Suprapubic skin (tissue), 4 donors: ENCODE measurements around the gene RPL19. TPM values are rescaled to one million over a fixed set of nuclear protein-coding genes. Genes with fewer than 3 reads are reported as not detected.

Experiments used
- DNase-seq, 2 donors: peaks; one replicate each; pipeline ENCODE4 v3.0.0-alpha.2; 2019; ENCODE audit warnings: low spot score in 2 of 2
- H3K27ac ChIP-seq: fragments of 200-600 bp; sonication (generic); one replicate; pipeline ENCODE4 v1.5.1; 2019
- H3K27me3 ChIP-seq: fragments of 200-600 bp; sonication (generic); one replicate; pipeline ENCODE4 v1.5.1; 2019
- H3K36me3 ChIP-seq: fragments of 200-600 bp; sonication (generic); one replicate; pipeline ENCODE4 v1.5.1; 2019
- H3K4me1 ChIP-seq: fragments of 200-600 bp; sonication (generic); one replicate; pipeline ENCODE4 v1.5.1; 2019
- H3K4me3 ChIP-seq: fragments of 200-600 bp; sonication (generic); one replicate; pipeline ENCODE4 v1.5.1; 2019; ENCODE audit warnings: mild to moderate bottlenecking
- H3K9me3 ChIP-seq: fragments of 200-600 bp; sonication (generic); one replicate; pipeline ENCODE4 v1.5.1; 2019
- EP300 ChIP-seq: sonication (generic); formaldehyde crosslinking; IDR thresholded peaks from one replicate; pipeline ENCODE4 v1.6.1; 2017; ENCODE audit warnings: antibody characterized with exemption
- POLR2A ChIP-seq, 2 donors: fragments of 450-650 bp; IDR thresholded peaks; one replicate each; pipeline ENCODE4 v1.6.1; 2017; ENCODE audit warnings: antibody characterized with exemption in 2 of 2, mild to moderate bottlenecking in 2 of 2, moderate library complexity in 2 of 2
- POLR2AphosphoS5 ChIP-seq, 3 donors: sonication (generic); formaldehyde crosslinking; IDR thresholded peaks; one replicate each; pipeline ENCODE4 v1.6.1; 2017; ENCODE audit warnings: antibody characterized with exemption in 3 of 3
- WGBS: methylation state at CpG from one replicate; pipeline ENCODE4 v1.1.5; 2018; 5-methylcytosine and 5-hydroxymethylcytosine counted together
- total RNA-seq, 4 donors: library from RNA; depleted of rRNA; stranded (reverse); fragments of >200 nt; gene quantifications; one replicate each; pipeline ENCODE4 v1.1.0, GENCODE V29; 2016
- TF ChIP-seq, protein P1 (sequence below), 2 donors: fragments of 200-600 bp in 1 of 2; fragments of 450-650 bp in 1 of 2; sonication (generic) in 1 of 2; IDR thresholded peaks; one replicate each; pipeline ENCODE4 v1.5.1; 2016 to 2019; ENCODE audit warnings: antibody characterized with exemption in 2 of 2, mild to moderate bottlenecking in 1 of 2, moderate library complexity in 1 of 2

Gene RPL19
- total RNA-seq, 4 donors from 2014 or later: 2,327 to 3,514 (median 3,192) TPM

DNA sequence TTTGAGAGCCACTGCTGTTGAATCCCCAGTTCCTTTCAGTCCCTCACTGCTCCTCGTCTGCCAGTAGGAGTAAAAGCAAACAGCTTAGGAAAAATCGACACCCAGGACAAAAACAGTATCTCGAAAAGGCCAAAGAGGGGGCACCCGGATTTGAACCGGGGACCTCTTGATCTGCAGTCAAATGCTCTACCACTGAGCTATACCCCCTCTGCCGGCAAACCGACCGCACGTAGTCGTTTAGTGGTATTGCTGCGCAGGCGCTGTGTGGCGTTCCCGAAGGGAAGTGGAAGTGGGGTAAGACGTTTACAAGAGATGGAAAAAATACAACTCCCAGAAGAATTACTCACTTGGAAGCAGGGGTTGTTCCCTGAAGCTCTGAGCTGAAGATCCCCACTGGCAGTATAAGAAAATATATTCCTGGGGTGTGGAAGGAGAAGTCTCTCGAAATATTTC lies 46.5 kb upstream of the RPL19 start:
- peak overlapping the region; percentile 85 for H3K4me3 ChIP-seq
- H3K9me3 ChIP-seq: no peaks in the 10 kb centered on the region
- H3K36me3 ChIP-seq: no peaks in the 10 kb centered on the region
- TF ChIP-seq POLR2AphosphoS5 (IDR thresholded peaks at IDR 0.05) (peak in 2 of 3 donors; percentile 75 to 94), POLR2A (IDR thresholded peaks at IDR 0.05) (no peak)
- TF ChIP-seq, protein P1, sequence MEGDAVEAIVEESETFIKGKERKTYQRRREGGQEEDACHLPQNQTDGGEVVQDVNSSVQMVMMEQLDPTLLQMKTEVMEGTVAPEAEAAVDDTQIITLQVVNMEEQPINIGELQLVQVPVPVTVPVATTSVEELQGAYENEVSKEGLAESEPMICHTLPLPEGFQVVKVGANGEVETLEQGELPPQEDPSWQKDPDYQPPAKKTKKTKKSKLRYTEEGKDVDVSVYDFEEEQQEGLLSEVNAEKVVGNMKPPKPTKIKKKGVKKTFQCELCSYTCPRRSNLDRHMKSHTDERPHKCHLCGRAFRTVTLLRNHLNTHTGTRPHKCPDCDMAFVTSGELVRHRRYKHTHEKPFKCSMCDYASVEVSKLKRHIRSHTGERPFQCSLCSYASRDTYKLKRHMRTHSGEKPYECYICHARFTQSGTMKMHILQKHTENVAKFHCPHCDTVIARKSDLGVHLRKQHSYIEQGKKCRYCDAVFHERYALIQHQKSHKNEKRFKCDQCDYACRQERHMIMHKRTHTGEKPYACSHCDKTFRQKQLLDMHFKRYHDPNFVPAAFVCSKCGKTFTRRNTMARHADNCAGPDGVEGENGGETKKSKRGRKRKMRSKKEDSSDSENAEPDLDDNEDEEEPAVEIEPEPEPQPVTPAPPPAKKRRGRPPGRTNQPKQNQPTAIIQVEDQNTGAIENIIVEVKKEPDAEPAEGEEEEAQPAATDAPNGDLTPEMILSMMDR (IDR thresholded peaks at IDR 0.05): no peak
- no peaks in the 10 kb centered on the region for H3K27me3 ChIP-seq
- DNase-seq: peak; percentile 96 to 98
- WGBS: 0% methylated on average over 16 of the region's 16 CpGs
- H3K27ac ChIP-seq: peak overlapping the region; percentile 84
- H3K4me1 ChIP-seq: peaks cover 32% of the 10 kb centered on the region

DNA sequence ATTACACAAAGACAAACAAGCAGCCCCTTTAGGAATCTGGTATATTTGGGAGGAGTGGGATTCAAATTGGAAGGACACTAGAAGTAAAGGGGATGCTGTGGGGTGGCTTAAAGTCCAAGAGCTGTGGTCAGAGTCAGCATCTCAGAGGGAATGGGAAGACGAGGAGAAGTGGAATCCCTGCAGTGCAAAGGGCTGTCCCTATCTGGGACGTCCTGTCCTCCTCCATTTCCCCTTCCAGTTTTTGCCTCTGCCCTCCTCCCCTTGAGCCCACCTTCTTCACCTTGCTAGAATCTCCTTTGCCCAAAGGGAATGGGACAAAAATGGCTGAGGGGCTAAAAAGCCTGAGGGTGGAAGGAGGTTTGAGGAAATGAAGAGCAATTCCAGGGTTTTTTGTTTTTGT lies 44.4 kb upstream of the RPL19 start:
- no peaks in the 10 kb centered on the region for H3K36me3 ChIP-seq
- H3K4me1 ChIP-seq: peaks cover 28% of the 10 kb centered on the region
- no peaks in the 10 kb centered on the region for H3K27me3 ChIP-seq
- no peak overlapping the region for H3K4me3 ChIP-seq
- no peaks in the 10 kb centered on the region for H3K9me3 ChIP-seq
- TF ChIP-seq EP300 (no peak), POLR2AphosphoS5 (IDR thresholded peaks at IDR 0.05) (no peak), POLR2A (IDR thresholded peaks at IDR 0.05) (no peak)
- TF ChIP-seq, protein P1 (IDR thresholded peaks at IDR 0.05): no peak
- DNase-seq: no peak
- H3K27ac ChIP-seq: no peak overlapping the region
- 53% methylated on average over 2 of the region's 2 CpGs for WGBS

DNA sequence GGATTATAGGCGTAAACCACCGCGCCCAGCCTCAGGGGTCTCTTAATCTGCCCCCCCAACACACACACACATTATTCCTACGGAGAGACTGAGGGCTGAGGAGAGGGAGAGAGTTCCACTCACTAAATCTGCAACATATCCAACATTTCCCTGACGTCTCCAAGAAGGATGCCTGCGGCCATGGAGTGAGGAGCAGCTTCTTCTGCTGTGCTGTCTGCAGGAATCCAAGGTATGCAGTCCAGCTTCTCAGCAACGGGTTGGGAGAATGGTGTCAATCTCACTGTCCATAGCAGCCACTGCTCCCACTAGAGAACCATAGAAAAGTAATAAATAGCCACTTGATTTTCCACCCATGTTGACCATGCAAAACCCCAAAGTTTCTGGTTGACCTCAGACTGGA lies 43.6 kb upstream of the RPL19 start:
- TF ChIP-seq, protein P1 (IDR thresholded peaks at IDR 0.05): no peak
- no peak for TF ChIP-seq EP300
- TF ChIP-seq POLR2AphosphoS5 (IDR thresholded peaks at IDR 0.05): no peak
- TF ChIP-seq POLR2A (IDR thresholded peaks at IDR 0.05): no peak
- H3K27me3 ChIP-seq: no peaks in the 10 kb centered on the region
- H3K4me3 ChIP-seq: no peak overlapping the region
- H3K9me3 ChIP-seq: no peaks in the 10 kb centered on the region
- H3K4me1 ChIP-seq: peaks cover 21% of the 10 kb centered on the region
- H3K36me3 ChIP-seq: no peaks in the 10 kb centered on the region
- no peak for DNase-seq
- no peak overlapping the region for H3K27ac ChIP-seq
- 74% methylated on average over 7 of the region's 7 CpGs for WGBS

DNA sequence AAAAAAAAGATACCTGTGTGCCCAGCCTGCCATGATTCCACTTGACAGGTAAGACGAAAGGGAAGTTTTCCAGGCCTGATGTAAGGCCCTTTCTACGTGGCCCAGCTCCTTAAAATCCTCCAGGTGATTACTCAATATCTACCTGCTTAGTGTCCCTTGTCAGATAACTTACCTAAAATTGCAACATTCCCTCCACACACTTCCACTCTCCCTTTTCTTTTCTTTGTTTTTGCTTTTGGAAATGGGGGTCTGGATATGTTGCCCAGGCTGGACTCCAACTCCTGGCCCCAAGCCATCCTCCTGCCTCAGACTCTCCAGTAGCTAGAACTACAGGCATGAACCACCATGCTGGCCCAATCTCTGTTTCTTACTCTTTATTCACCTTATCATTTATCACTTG lies 41.5 kb upstream of the RPL19 start:
- no peak for DNase-seq
- Histone ChIP-seq H3K27ac (no peak overlapping the region), H3K4me1 (no peaks in the 10 kb centered on the region), H3K4me3 (no peak overlapping the region), H3K9me3 (no peaks in the 10 kb centered on the region), H3K27me3 (no peaks in the 10 kb centered on the region), H3K36me3 (no peaks in the 10 kb centered on the region)
- no peak for TF ChIP-seq POLR2A (IDR thresholded peaks at IDR 0.05)
- TF ChIP-seq, protein P1 (IDR thresholded peaks at IDR 0.05): no peak
- TF ChIP-seq EP300: no peak
- TF ChIP-seq POLR2AphosphoS5 (IDR thresholded peaks at IDR 0.05): no peak
- WGBS: 86% methylated on average over 2 of the region's 2 CpGs

DNA sequence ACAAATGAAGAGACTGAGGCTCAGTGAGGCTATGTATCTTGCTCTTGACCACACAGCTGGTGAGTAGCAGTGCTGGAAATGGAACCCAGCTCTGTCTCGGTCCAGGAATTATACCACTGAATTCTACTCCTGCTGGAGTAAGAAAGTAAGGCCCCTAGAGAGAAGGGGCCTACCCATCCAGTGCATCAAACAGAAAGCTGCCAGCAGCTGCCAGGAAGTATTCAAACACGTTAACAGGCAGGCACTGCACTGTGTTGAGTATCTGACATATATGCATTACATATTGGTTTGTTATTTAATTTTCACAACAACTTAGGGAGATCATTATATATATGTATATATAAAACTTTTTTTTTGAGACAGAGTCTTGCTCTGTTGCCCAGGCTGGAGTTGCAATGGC lies 38.1 kb upstream of the RPL19 start:
- no peak for DNase-seq

More for the DNA sequence above, 38.1 kb upstream of the RPL19 start:
- TF ChIP-seq POLR2AphosphoS5 (IDR thresholded peaks at IDR 0.05) (no peak), POLR2A (IDR thresholded peaks at IDR 0.05) (no peak), EP300 (no peak)
- TF ChIP-seq, protein P1 (IDR thresholded peaks at IDR 0.05): no peak
- Histone ChIP-seq H3K36me3 (no peaks in the 10 kb centered on the region), H3K4me3 (no peak overlapping the region), H3K27ac (no peak overlapping the region), H3K4me1 (peaks cover 28% of the 10 kb centered on the region), H3K9me3 (no peaks in the 10 kb centered on the region), H3K27me3 (no peaks in the 10 kb centered on the region)
- WGBS: 91% methylated on average over 2 of the region's 2 CpGs
